Stomach (tissue), 4 donors: ENCODE data around the gene HNMT.

Source experiments
- CTCF ChIP-seq, 7 experiments: fragments of 450-650 bp in 4 of 7; fragments of 200-600 bp in 3 of 7; sonication (generic) in 3 of 7; IDR thresholded peaks; one replicate each; pipeline ENCODE4 v1.5.1; 2016 to 2019; ENCODE audit warnings: antibody characterized with exemption in 7 of 7, control low read depth in 2 of 7, mild to moderate bottlenecking in 1 of 7
- POLR2A ChIP-seq, 4 donors: fragments of 450-650 bp; IDR thresholded peaks; one replicate each; pipeline ENCODE4 v1.6.1; 2016; ENCODE audit warnings: antibody characterized with exemption in 4 of 4, control low read depth in 2 of 4, mild to moderate bottlenecking in 1 of 4, moderate library complexity in 1 of 4
- POLR2AphosphoS5 ChIP-seq, 3 donors: sonication (generic); formaldehyde crosslinking; IDR thresholded peaks; one replicate each; pipeline ENCODE4 v1.6.1; 2016; ENCODE audit warnings: antibody characterized with exemption in 3 of 3

GRCh38 chr2:137967042-137967441 is 2.8 kb downstream of the HNMT start:
- TF ChIP-seq CTCF (IDR thresholded peaks at IDR 0.05) (no peak), POLR2A (IDR thresholded peaks at IDR 0.05) (no peak), POLR2AphosphoS5 (IDR thresholded peaks at IDR 0.05) (no peak)
